GM18526 (cell line): Measurements from ENCODE around the gene SPOCK1.

Experiments
- POLR2A ChIP-seq: IDR thresholded peaks from 3 replicates; pipeline ENCODE4 v1.6.1; 2011; ENCODE audit not compliant: insufficient read length; ENCODE audit errors: extremely low read depth

SPOCK1 gene

DNA sequence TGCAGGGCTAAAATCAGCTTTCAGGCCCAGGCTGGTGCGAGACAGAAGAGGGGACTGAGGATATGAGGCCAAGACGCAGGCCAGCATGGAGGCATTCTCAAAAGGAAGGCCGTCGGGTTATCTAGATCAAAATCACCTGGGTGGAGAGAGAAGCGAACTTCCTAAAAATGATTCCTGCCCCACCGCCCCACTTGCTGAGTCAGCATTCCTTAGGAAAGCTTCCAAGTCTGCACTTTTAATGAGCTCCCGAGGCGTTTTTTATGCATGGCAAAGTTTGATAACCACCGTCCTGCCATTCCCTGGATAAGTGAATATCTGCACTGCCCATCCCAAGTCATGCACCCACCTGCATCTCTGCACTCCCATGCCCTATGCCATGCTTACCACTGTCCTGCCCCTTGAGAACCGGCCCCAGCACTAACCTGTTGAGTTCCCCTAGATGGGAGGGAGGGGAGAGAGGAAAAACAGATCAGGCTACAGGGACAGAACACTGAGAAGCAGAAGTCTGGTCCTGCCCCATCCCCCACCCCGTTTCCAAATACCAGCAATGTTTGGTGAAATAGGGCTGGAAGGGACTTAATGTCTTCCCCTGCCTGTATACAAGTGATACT, 1.6 kb upstream of the SPOCK1 start:
- no peak for TF ChIP-seq POLR2A

DNA sequence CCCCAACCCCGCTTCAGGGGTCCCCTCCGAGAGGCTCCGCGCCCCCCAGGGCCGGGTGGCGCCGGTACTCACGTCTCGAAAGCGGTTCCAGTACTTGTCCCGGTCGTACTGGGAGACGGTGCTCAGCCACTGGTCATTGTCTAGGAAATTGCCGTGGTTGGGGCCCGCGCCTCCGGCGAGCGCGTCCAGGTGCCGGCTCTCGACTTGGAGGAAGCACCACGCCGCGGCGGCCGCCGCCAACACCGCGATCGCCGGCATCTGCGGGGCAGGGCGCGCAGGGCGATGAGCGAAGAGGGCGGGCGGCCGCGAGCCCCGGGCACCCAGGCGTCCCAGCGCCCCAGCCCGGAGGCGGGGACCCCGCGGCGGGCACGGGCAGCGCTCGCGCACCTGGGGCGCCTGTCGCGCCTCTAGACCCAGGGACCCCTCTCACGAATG, 808 bp downstream of the SPOCK1 start:
- no peak for TF ChIP-seq POLR2A

DNA sequence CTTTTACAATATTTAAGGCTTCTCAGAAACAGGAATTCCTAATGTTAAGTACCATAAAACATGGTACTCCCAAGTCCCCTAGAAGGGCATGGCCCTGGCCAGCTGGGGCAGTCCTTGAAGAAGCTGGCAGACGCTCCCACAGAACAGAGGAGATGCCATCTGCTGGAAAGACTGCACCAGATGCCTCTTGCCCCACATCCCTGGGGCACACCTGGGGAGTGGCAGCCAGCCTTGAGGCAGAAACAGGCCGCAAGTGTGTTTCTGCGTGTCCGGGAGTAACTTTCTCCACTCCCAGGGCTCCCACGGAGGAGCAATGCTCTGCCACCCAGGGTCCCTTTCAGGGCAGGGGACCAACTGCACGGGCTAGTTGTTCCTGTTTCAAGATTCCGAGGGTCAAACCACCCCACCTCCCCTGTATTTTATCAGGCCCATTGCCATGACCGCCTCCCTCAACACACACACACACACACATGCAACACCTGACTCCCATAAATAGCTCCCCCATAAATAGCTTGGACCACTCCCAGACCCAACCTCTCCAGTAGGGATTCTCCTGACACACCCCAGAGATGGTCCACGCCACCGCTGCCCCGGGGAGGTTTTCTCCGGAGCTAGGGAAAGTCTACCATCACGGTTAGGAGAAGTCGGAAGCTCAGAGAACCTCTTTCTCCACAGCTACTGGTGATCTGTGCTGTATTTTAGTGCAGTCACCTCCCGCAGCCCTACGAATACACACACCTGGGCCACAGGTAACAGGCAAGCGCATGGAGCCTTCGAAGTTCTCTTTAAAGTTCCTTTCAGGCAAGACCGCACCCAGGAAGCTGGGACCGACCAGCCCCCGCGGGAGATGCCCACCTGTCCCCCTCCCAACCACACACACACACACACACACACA, 1.5 kb downstream of the SPOCK1 start:
- no peak for TF ChIP-seq POLR2A

DNA sequence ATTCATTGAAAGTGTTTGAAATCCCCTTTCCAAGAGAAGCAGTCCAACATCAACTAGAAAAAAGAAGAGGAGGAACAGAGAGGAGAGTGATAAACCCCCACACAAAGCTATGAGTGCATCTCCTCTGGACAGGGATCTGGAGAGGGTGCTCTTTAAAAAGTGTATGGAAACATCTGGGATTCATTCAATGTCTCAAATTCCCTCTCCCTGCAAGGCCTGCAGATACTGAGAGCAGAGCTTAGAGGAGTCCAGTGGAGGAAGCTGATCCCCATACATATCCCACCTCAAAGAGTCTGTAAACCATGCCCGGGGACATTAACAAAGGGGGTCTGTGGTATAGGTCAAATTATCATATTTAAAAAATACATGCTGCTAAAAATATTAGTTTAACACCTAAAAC, 2.2 kb downstream of the SPOCK1 start:
- TF ChIP-seq POLR2A = no peak

DNA sequence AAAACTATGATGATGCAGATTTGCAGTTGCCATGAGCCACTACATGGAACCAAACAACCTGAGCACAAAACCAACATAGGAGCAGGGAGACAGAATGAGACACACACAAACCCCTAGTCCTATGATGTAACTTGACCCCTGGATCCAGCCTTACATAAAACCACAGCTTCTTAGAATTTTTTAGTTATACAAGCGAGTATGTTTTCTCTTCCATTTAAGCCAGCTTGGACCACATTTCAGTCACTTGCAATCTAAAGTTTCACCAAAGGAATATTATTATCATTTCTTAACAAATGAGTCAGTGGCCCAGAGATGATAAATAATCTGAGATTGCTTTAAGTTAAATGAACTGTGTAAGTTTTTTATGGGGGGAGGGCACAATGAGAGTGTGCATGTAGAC, 6.8 kb downstream of the SPOCK1 start:
- TF ChIP-seq POLR2A = no peak

DNA sequence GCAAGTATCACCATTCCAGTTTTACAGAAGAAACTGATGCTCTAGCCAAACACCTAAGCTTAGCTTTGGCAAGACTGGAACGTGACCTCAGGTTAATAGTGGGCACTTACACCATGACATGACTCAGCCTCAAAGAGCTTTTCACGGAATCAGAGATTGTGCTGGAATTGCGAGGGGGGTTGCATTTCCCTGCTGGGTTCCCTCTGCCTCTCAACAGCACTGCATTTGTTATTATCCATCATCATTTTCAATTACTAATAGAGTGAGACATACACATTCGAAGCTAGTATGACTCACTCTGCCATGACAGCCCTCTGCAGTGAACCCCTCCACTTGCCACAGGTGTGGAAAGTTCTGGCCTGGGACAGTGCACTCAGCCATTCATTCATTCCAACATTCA, 8.0 kb downstream of the SPOCK1 start:
- no peak for TF ChIP-seq POLR2A

DNA sequence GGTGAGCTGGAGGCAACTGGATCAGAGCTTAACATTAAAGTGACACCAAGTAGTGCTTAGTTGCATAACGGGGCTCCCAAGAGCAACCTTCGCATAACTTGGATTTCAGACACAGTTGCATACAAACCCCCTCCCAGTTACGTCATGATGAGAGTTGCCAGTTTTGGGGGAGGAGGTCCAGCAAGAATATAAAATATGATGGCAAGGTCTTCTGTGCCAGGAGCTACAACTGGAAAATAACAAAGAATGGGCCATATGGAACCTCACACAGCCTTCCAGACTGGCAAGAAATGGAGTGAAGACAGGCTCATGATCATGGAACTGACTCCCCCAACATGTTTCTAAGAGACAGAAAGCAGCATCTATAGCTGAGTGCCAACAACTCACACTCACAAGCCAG, 8.5 kb downstream of the SPOCK1 start:
- no peak for TF ChIP-seq POLR2A

DNA sequence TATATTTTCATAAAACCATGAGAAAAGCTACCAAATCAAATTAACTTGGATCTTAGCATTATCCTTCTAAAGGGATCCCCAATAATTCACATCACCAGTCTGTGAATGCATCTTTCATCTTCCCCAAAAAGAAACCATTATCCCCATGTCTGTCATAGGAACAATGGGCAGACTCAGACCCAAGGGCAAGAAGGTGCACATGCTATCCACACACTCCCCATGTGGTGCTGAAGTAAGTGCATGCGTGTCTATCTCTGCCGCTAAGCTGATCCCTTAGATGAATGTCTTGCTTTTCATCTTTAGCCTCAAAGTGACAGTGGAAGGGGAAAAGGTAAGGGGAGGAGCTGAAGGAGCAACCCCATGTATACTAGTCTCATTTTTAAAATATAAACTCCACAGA, 10.2 kb downstream of the SPOCK1 start:
- no peak for TF ChIP-seq POLR2A

DNA sequence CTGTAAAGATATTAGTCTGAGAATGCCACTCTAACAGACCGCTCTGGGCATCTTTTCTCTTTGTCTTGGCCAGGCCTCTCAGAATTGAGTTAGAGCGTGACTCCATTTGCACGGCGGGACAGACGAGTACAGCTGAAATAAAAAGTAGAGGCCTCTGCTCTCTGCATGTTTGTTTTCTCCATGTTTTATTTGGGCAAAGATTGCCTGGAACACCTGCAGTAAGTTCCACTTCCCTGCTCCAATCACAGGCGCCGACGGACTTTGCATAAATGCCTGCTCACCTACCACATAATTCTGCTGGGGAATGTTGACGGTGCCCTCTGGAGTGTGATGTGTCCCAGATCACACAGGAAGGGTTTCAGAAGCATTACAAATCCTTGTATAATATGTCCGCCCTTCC, 10.6 kb downstream of the SPOCK1 start:
- TF ChIP-seq POLR2A = no peak

DNA sequence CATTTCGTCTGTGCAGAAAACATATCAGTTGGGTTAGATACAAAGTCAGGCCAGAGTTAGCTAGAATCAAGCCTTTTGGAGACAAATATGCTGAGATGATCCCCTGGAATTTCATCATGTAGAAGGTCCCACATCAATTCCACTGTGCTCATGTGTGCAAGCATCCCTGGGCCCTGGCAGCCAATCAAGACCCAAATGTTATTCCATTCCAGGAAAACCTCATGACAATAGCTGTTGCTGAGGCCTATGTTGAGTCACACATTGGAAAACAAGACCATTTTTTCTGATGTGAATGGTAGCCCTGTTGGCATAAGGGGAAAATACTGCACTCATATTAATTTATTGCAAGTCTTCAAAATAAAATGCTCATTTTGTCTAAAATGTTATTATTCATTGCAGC, 11.5 kb downstream of the SPOCK1 start:
- no peak for TF ChIP-seq POLR2A

DNA sequence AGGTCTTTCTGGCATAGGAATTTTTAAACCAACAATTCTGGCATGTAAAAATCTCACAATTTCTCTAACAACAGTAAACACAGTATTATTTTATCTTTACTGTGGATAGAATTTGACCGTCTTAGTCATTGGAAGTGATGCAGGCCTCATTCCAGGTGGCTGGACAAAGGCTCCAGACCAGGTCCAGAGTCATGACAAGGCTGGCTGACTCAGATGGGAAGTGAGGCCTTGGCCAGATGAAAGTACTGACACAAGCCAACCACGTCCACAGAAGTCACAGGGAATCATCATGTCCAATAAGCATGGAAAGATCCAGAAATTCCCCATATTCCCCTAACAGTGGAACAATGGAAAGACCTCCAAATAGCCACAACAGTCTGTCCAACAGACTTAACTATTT, 12.4 kb downstream of the SPOCK1 start:
- no peak for TF ChIP-seq POLR2A

DNA sequence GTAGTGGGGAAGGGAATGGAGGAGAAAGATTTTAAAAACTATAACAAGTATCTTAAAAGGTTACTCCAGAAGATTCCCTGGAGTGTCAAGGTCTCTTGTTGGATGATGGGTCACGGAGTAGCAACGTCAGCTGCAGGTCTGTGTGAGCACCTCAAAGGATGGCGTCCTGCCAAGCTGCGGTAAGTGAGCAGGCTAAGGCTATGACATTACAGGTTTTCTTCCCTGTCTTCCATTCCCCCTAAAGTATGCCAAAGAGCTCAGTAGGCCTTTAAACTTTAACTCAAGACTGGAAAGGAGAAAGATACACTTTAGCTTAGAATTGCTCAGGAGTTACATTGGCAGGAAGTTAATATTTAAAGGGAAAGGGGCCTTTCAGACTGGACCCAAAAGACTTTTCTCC, 17.5 kb downstream of the SPOCK1 start:
- no peak for TF ChIP-seq POLR2A

DNA sequence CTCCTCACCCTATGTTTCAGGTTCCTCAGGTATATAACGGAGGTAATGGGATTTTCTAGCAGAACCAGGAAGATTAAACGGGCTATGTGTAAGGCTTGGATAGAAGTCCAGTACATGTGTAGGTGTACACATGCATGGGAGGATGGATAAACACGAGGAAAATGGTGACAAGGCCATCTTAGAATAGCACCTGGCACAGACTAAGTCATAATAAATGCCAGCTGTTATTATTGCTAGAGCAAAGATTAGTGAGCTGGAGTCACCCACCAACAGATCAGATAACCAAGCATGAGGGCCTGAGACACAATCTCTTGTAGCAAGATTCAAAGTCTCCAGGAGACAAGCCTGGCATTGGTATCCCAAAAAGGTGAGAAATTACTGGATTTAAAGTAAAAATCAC, 21.1 kb downstream of the SPOCK1 start:
- no peak for TF ChIP-seq POLR2A

DNA sequence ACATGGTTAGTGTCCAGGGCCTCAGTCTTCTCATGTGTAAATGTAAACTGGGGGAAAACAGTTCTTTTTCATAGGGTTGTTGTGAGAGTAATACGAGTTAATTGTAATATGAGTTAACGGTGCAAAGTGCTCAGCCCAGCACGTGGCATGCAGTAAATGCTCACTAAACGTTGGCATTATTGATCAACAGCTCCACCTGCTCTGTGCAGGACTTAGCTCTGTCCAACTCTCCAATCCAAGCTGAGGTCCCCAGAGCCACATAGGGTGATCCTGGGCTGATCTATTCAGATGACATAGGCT, 28.3 kb downstream of the SPOCK1 start:
- no peak for TF ChIP-seq POLR2A

DNA sequence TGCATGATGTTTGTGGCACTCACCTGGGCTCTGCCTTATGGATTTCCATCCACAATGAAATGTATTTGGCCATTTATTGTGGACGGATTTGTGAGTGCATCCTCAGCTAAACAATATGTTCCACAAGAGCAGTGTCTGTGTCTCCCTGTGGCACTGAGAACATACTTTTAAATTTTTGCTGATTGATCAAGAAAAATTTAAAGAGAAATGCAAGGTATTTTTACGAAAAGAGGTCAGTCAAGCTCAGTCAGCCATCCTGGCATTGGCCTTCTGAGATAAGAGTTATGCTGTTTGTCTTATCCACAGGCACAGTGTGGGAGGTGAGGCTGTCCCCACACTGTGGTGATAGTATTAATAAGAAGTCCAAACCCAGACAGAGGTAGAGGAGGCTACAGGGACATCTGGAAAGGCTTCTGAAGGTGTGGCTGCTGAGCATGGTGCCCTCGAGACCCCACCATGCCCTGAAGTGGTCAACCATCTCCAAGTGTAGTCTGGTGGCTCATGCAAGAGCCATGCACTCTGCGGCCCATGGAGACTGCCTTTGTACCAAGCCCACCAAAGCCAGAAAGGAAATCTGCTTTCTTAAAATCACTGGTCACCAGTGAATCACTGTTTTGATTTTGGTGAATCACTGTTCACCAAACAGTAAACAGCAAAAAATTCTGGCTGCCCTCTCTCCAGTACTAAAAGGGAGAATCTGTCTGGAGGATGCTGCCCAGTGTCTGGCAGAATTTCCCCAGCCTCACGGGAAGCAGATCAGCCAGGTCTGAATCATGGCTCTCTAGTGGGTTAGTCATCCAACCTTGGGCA, 28.8 kb downstream of the SPOCK1 start:
- no peak for TF ChIP-seq POLR2A

DNA sequence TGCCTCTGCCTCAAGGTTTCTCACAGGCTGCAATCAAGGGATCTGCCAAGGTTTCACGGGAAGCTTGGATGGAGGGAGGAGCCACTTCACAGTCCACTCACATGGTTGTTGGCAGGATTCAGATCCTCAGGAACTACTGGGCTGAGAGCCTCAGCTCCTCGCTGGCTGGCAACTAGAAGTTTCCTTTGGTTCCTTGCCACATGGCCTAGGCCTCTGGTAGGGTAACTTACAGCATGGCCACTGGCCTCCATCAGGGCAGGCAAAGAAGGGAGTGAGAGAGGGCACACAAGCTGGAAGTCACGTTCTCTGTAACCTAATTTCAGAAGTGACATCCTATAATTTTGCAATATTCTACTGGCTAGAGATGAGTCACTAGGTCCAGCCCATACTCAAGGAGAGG, 32.2 kb downstream of the SPOCK1 start:
- no peak for TF ChIP-seq POLR2A
